ENCODE measurements around the gene ZNF804A.

ZNF804A gene

GRCh38 chr2:184633726-184634125 is 35.4 kb downstream of the ZNF804A start:
- H3K4me3 ChIP-seq = no peak overlapping the region
- TF ChIP-seq CTCF (IDR thresholded peaks at IDR 0.05) = no peak

DNA sequence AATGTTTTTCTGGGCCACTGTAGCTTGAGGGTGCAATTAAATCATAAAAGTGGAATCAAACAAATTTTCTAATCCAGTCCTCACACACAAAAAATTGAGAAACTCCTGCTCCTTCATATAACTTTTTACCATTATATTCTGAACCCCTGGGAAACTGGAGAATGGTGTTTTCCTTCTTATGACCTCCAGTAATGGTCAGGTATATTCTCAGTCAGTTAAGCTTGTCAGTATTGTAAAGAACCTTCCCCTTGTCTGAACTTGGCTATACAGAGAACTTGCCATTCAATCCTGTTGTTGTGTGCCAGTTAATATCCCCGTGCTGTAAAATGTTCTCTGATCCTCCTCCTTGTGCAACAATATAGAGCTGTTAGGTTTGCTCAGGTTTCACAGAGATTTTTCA is 39.5 kb downstream of the ZNF804A start:
- H3K4me3 ChIP-seq = no peak overlapping the region
- H3K27ac ChIP-seq = no peak overlapping the region
- no peak for DNase-seq (ENCODE audit: low spot score)
- no peak for TF ChIP-seq CTCF (IDR thresholded peaks at IDR 0.05)

More at GRCh38 chr2:184633726-184634125, 35.4 kb downstream of the ZNF804A start:
- no peak for DNase-seq (ENCODE audit: low spot score)
- no peak overlapping the region for H3K27ac ChIP-seq

- TF ChIP-seq CTCF (IDR thresholded peaks at IDR 0.05) = no peak
- Histone ChIP-seq H3K27ac (no peak overlapping the region), H3K4me3 (no peak overlapping the region)
- DNase-seq (ENCODE audit: low spot score) = no peak
Observed at GRCh38 chr2:184644685-184645084, 46.4 kb downstream of the ZNF804A start.

DNA sequence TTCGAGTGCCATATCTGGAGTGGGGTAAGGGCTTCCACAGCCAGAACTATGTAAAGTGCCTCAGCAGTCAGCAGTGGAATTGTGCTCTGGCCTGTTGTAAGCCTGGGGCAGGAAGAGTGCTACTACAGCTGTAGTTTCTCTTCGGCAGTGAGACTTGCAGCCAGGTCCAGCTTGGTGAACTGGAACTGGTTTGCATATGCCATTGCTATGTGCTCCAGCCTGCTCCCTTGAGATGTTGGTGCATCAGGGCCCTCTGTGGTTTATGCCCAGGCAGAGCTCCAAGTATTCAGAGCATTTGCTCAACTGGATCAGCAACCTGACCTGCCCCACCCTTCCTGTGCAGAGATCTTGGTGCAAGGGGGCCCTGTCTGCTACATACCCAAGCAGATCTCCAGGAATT is 47.8 kb downstream of the ZNF804A start:
- TF ChIP-seq CTCF (IDR thresholded peaks at IDR 0.05) = no peak
- Histone ChIP-seq H3K4me3 (no peak overlapping the region), H3K27ac (no peak overlapping the region)
- DNase-seq (ENCODE audit: low spot score) = no peak

DNA sequence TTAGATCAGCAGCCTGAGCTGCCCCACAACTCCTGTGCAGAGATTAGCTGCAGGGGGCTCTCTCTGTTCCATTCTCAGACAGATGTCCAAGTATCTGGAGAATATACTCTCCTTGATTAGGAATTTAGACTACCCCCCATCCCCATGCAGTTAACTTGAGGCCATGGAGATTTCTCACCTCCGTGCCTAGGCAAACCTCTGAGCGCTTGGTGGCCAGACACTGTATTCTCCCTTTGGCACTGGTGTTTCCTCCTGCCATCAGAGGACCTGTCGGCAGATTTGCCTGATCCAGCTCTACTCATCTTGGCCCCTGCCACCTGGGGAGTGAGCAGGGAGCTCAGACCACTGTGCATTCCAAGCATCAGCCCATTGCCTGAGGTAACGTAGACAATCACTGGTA is 48.3 kb downstream of the ZNF804A start:
- no peak for DNase-seq (ENCODE audit: low spot score)
- Histone ChIP-seq H3K4me3 (no peak overlapping the region), H3K27ac (no peak overlapping the region)
- no peak for TF ChIP-seq CTCF (IDR thresholded peaks at IDR 0.05)

- TF ChIP-seq CTCF (IDR thresholded peaks at IDR 0.05) = no peak
Observed at GRCh38 chr2:184654945-184655344, 56.6 kb downstream of the ZNF804A start.

GRCh38 chr2:184677171-184677570 is 78.8 kb downstream of the ZNF804A start:
- DNase-seq (ENCODE audit: low spot score) = no peak
- Histone ChIP-seq H3K4me3 (no peak overlapping the region), H3K27ac (no peak overlapping the region)
- no peak for TF ChIP-seq CTCF (IDR thresholded peaks at IDR 0.05)

More at GRCh38 chr2:184654945-184655344, 56.6 kb downstream of the ZNF804A start:
- DNase-seq (ENCODE audit: low spot score) = no peak
- Histone ChIP-seq H3K4me3 (no peak overlapping the region), H3K27ac (no peak overlapping the region)

Data from coronary artery (tissue), 2 donors.